IMR-90 (cell line): Measurements from ENCODE around the gene AK1. TPM values are rescaled to one million over a fixed set of nuclear protein-coding genes. Genes with fewer than 3 reads are reported as not detected.

ENCODE experiments used
- ATAC-seq: fragments of 200-7000 bp; cut with Tn5 transposase; 2 replicates; pipeline ENCODE4 v1.9.1; 2020; ENCODE audit warnings: low read depth, mild to moderate bottlenecking, moderate library complexity
- BruUV-seq: library from RNA; stranded (reverse); fragments of 400-500 nt; replicated peaks from 2 replicates; lab custom pipeline; 2021; lab: Mats Ljungman, UMichigan
- CTCF ChIA-PET: fragments of 300-600 bp; formaldehyde crosslinking; extraction: SDS; loops from one replicate; lab custom pipeline; 2021; ENCODE audit warnings: antibody characterized with exemption; lab: Yijun Ruan, JAX
- POLR2A ChIA-PET: fragments of 300-600 bp; sonication (Branson Sonifier 250); formaldehyde crosslinking; loops from one replicate; lab custom pipeline; 2022; ENCODE audit warnings: antibody characterized with exemption; ENCODE audit not compliant: unreplicated experiment; lab: Charles Lee
- DNase-seq: peaks from one replicate; pipeline ENCODE4 v3.0.0; 2013
- H2AFZ ChIP-seq: replicated peaks from 2 replicates; pipeline ENCODE3; 2013; ENCODE audit warnings: low read length, mild to moderate bottlenecking; ENCODE audit not compliant: poor library complexity
- H2AK5ac ChIP-seq: 2 replicates; pipeline ENCODE4 v1.6.1; 2013; ENCODE audit warnings: low read depth, low read length, inconsistent platforms
- H2AK9ac ChIP-seq: replicated peaks from 2 replicates; pipeline ENCODE3; 2013; ENCODE audit warnings: mild to moderate bottlenecking, low read depth, low read length, moderate library complexity; ENCODE audit not compliant: poor library complexity
- H2BK120ac ChIP-seq: 2 replicates; pipeline ENCODE4 v1.6.1; 2013; ENCODE audit warnings: low read depth, low read length, inconsistent platforms
- H2BK15ac ChIP-seq: 3 replicates; pipeline ENCODE4 v1.6.1; 2013; ENCODE audit warnings: low read depth, low read length, inconsistent platforms
- H2BK20ac ChIP-seq: 2 replicates; pipeline ENCODE4 v1.6.1; 2013; ENCODE audit warnings: low read depth, mild to moderate bottlenecking, inconsistent platforms, low read length, moderate library complexity
- H2BK5ac ChIP-seq: 2 replicates; pipeline ENCODE4 v1.6.1; 2013; ENCODE audit warnings: mild to moderate bottlenecking, low read depth, low read length, inconsistent platforms; ENCODE audit not compliant: poor library complexity, severe bottlenecking
- H3K14ac ChIP-seq: replicated peaks from 2 replicates; pipeline ENCODE4 v1.6.1; 2013; ENCODE audit warnings: low read depth, low read length, inconsistent platforms
- H3K18ac ChIP-seq: 2 replicates; pipeline ENCODE4 v1.6.1; 2013; ENCODE audit warnings: low read depth, low read length, control low read depth
- H3K23ac ChIP-seq: 2 replicates; pipeline ENCODE4 v1.6.1; 2013; ENCODE audit warnings: low read depth, low read length, inconsistent platforms
- H3K27ac ChIP-seq: 2 replicates; pipeline ENCODE4 v1.5.1; 2013; ENCODE audit warnings: mild to moderate bottlenecking, control low read depth, low read length; ENCODE audit not compliant: insufficient read depth
- H3K27me3 ChIP-seq: 2 replicates; pipeline ENCODE4 v1.6.1; 2013; ENCODE audit warnings: low read length; ENCODE audit not compliant: control insufficient read depth, insufficient read depth
- H3K36me3 ChIP-seq: 2 replicates; pipeline ENCODE4 v1.6.1; 2013; ENCODE audit warnings: low read length, mixed read lengths; ENCODE audit not compliant: control insufficient read depth, insufficient read depth
- H3K4ac ChIP-seq: 2 replicates; pipeline ENCODE4 v1.6.1; 2013; ENCODE audit warnings: low read depth, low read length, inconsistent platforms
- H3K4me1 ChIP-seq: 2 replicates; pipeline ENCODE4 v1.6.1; 2013; ENCODE audit warnings: low read length, mixed read lengths; ENCODE audit not compliant: control insufficient read depth, insufficient read depth
- H3K4me2 ChIP-seq: 2 replicates; pipeline ENCODE4 v1.6.1; 2013; ENCODE audit warnings: low read depth, mild to moderate bottlenecking, control low read depth, low read length, moderate library complexity
- H3K4me3 ChIP-seq: 2 replicates; pipeline ENCODE4 v1.5.1; 2013; ENCODE audit warnings: low read depth, mild to moderate bottlenecking, control low read depth, low read length, moderate library complexity; ENCODE audit not compliant: insufficient read depth
- H3K56ac ChIP-seq: 2 replicates; pipeline ENCODE4 v1.6.1; 2013; ENCODE audit warnings: low read length, inconsistent platforms; ENCODE audit not compliant: insufficient read depth; ENCODE audit errors: extremely low read depth
- H3K79me1 ChIP-seq, 2 experiments: 2 replicates each; pipeline ENCODE4 v1.6.1; 2013; ENCODE audit warnings: low read length in 2 of 2, inconsistent platforms in 1 of 2, low read depth in 1 of 2
- H3K9ac ChIP-seq: 2 replicates; pipeline ENCODE4 v1.6.1; 2013; ENCODE audit warnings: low read depth, low read length, control low read depth
- H3K9me1 ChIP-seq: 2 replicates; pipeline ENCODE4 v1.6.1; 2013; ENCODE audit warnings: low read length, inconsistent platforms; ENCODE audit not compliant: insufficient read depth
- H3K9me3 ChIP-seq: 2 replicates; pipeline ENCODE4 v1.6.1; 2013; ENCODE audit warnings: low read length; ENCODE audit not compliant: control insufficient read depth, insufficient read depth
- H4K20me1 ChIP-seq: 2 replicates; pipeline ENCODE4 v1.6.1; 2013; ENCODE audit warnings: low read length, inconsistent platforms; ENCODE audit not compliant: insufficient read depth
- H4K5ac ChIP-seq: 2 replicates; pipeline ENCODE4 v1.6.1; 2013; ENCODE audit warnings: mild to moderate bottlenecking, low read depth, low read length, control low read depth
- H4K8ac ChIP-seq, 2 experiments: 2 replicates each; pipeline ENCODE4 v1.6.1; 2013; ENCODE audit warnings: low read depth in 2 of 2, low read length in 2 of 2, control low read depth in 1 of 2, inconsistent platforms in 1 of 2
- H4K91ac ChIP-seq: 2 replicates; pipeline ENCODE4 v1.6.1; 2013; ENCODE audit warnings: low read depth, low read length, inconsistent platforms; ENCODE audit not compliant: insufficient read depth
- MXI1 ChIP-seq: IDR thresholded peaks from 2 replicates; pipeline ENCODE4 v1.6.1; 2012; ENCODE audit warnings: low read depth, mild to moderate bottlenecking, low read length, moderate library complexity, borderline replicate concordance
- POLR2A ChIP-seq: IDR thresholded peaks from 2 replicates; pipeline ENCODE4 v1.6.1; 2012; ENCODE audit warnings: mild to moderate bottlenecking, low read depth, low read length
- USF2 ChIP-seq: fragments of 150-350 bp; IDR thresholded peaks from 2 replicates; pipeline ENCODE4 v1.6.1; 2017; ENCODE audit warnings: mild to moderate bottlenecking, antibody characterized with exemption, low read length, low read depth
- WGBS, 2 experiments: methylation state at CpG; one replicate each; pipeline versions ENCODE4 v1.1.5 to v1.1.7; 2013; ENCODE audit warnings: missing lambda C conversion rate in 2 of 2; ENCODE audit not compliant: insufficient read length in 1 of 2; ENCODE audit errors: extremely low coverage in 2 of 2; 5-methylcytosine and 5-hydroxymethylcytosine counted together
- dilution Hi-C: fragments of 300-500 bp; cut with HindIII; formaldehyde crosslinking; loops from one replicate; pipeline ENCODE4 v1.14.3; 2018; ENCODE audit warnings: low sequenced_read_pairs; ENCODE audit not compliant: unreplicated experiment
- in situ Hi-C: fragments of 300-500 bp; cut with MboI; formaldehyde crosslinking; loops from 3 replicates; pipeline ENCODE4 v1.14.3; 2019; ENCODE audit warnings: low sequenced_read_pairs, inconsistent platforms, mixed read lengths
- intact Hi-C: fragments of 100-400 bp; cut with micrococcal nuclease; formaldehyde crosslinking; loops from 2 replicates; pipeline ENCODE4 v1.10.0; 2022
- polyA plus RNA-seq, 3 experiments: library from polyadenylated mRNA; depleted of rRNA; stranded (reverse); fragments of >200 nt; gene quantifications; 2 replicates each; pipeline ENCODE4 v1.2.3, GENCODE V29; 2012; ENCODE audit warnings: low replicate concordance in 1 of 3
- total RNA-seq: library from RNA; depleted of rRNA; stranded (reverse); fragments of >200 nt; gene quantifications from 2 replicates; pipeline ENCODE4 v1.2.3, GENCODE V29; 2012

Gene AK1
- total and polyA plus RNA-seq, 2 of the 4 experiments (the other 2 are of a cell fraction) = 44.8 to 119 TPM

GRCh38 chr9:127896395-127897192 is 19.1 kb upstream of the AK1 start:
- H3K56ac ChIP-seq = no peak overlapping the region
- ATAC-seq (no peak), DNase-seq (no peak)
- no peak for TF ChIP-seq POLR2A
- TF ChIP-seq MXI1 = no peak
- TF ChIP-seq USF2 = no peak
- H3K18ac ChIP-seq = no peak overlapping the region
- peaks cover 20% of the 10 kb centered on the region for H3K4me1 ChIP-seq
- H3K79me1 ChIP-seq = peaks cover 19 to 63% of the 10 kb centered on the region in 2 experiments
- peak overlapping the region; percentile 82 for H3K4me2 ChIP-seq
- H2BK20ac ChIP-seq = no peak overlapping the region
- peaks cover 15% of the 10 kb centered on the region for H3K9me3 ChIP-seq
- peak overlapping the region in 1 of 2 experiments; percentile 22; a peak in 1 of 4 replicates for H4K8ac ChIP-seq
- no peak overlapping the region for H2BK15ac ChIP-seq
- H4K20me1 ChIP-seq = peaks cover 27% of the 10 kb centered on the region
- peak overlapping the region; percentile 26; the same call in 1 of the 2 replicates for H3K9ac ChIP-seq
- no peak overlapping the region for H2BK5ac ChIP-seq
- H4K91ac ChIP-seq = no peak overlapping the region; the same call in 1 of the 2 replicates
- H2AK9ac ChIP-seq = peak overlapping the region; percentile 15
- ChIA-PET POLR2A (no interaction called here), CTCF (no interaction called here)
- H2BK120ac ChIP-seq = no peak overlapping the region
- dilution Hi-C loops = no loop called here
- peaks cover 39% of the 10 kb centered on the region for H3K36me3 ChIP-seq
- H3K4me3 ChIP-seq = no peak overlapping the region; the same call in 1 of the 2 replicates
- H3K4ac ChIP-seq = no peak overlapping the region
- in situ Hi-C loops = no loop called here
- intact Hi-C loops = no loop called here
- peak overlapping the region; percentile 72 for H2AFZ ChIP-seq
- 42% methylated on average over 4 of the region's 16 CpGs; no CpG with 5 or more reads in 1 of the 2 experiments for WGBS, 2 experiments
- peak overlapping the region; percentile 63; the same call in 1 of the 2 replicates for H3K27ac ChIP-seq
- no peak overlapping the region for H4K5ac ChIP-seq
- no peak overlapping the region for H3K14ac ChIP-seq
- H3K27me3 ChIP-seq = no peaks in the 10 kb centered on the region
- H3K9me1 ChIP-seq = peaks cover 12% of the 10 kb centered on the region
- H2AK5ac ChIP-seq = no peak overlapping the region; the same call in 1 of the 2 replicates
- no TSS peak for BruUV-seq
- 0 out of 2 replicates have a peak overlapping the region, but pooled peaks have one; percentile 5 for H3K23ac ChIP-seq
